ENCODE data around the gene PLAU. TPM values are rescaled to one million over a fixed set of nuclear protein-coding genes. Genes with fewer than 3 reads are reported as not detected.

The PLAU gene
- total and polyA plus RNA-seq, 2 experiments from 2014 or later = 13.3 to 17.5 TPM

DNA sequence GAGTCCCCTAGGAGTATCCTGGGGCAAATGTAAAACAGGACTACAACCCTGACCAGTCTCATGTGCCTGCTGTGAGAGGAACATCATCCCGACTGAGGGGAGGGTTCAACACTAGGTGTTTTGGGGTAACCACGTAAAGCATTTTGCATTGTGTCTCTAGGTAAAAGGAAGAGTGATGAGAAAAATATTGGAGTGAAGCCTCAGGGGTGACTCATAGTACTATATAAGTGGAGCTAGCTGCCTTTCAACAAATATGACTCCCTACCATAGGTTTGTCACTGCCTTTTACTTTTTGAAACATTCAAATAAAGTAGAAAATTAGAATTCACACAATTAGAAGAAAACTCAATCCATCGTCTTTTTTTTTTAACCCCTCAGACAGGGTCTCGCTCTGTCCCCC lies 34.0 kb upstream of the PLAU start:
- peaks cover 7% of the 10 kb centered on the region; the same call in 1 of the 2 replicates for H3K27me3 ChIP-seq (ENCODE audit: insufficient read depth)
- ATAC-seq (no peak), DNase-seq (ENCODE audit: low spot score) (no peak)
- Mint-ChIP-seq H3K4me1 (peaks cover 28% of the 10 kb centered on the region), H3K27me3 (ENCODE audit: insufficient read depth, low read depth, poor library complexity) (peaks cover 11% of the 10 kb centered on the region), H3K4me3 (no peak overlapping the region), H3K9me3 (no peaks in the 10 kb centered on the region), H3K36me3 (ENCODE audit: low read depth) (peaks cover 12% of the 10 kb centered on the region), H3K27ac (no peak overlapping the region)
- TF ChIP-seq ZNF331 (CRISPR knock-in tag; IDR thresholded peaks at IDR 0.05; ENCODE audit: low read depth) (no peak), EZH2 (IDR thresholded peaks at IDR 0.05; ENCODE audit: low read depth, unreplicated experiment) (no peak), EZH2phosphoT487 (IDR thresholded peaks at IDR 0.05; ENCODE audit: unreplicated experiment) (no peak), NANOG (IDR thresholded peaks at IDR 0.05; ENCODE audit: borderline replicate concordance) (no peak), JUNB (IDR thresholded peaks at IDR 0.05; ENCODE audit: unreplicated experiment) (no peak), CREB1 (CRISPR knock-in tag; IDR thresholded peaks at IDR 0.05; ENCODE audit: low read depth) (no peak), ZNF114 (CRISPR knock-in tag; IDR thresholded peaks at IDR 0.05) (no peak), POLR2AphosphoS5 (IDR thresholded peaks at IDR 0.05; ENCODE audit: low read depth) (no peak), STAT1 (IDR thresholded peaks at IDR 0.05; ENCODE audit: unreplicated experiment) (no peak)
- TF ChIP-seq, protein P1, sequence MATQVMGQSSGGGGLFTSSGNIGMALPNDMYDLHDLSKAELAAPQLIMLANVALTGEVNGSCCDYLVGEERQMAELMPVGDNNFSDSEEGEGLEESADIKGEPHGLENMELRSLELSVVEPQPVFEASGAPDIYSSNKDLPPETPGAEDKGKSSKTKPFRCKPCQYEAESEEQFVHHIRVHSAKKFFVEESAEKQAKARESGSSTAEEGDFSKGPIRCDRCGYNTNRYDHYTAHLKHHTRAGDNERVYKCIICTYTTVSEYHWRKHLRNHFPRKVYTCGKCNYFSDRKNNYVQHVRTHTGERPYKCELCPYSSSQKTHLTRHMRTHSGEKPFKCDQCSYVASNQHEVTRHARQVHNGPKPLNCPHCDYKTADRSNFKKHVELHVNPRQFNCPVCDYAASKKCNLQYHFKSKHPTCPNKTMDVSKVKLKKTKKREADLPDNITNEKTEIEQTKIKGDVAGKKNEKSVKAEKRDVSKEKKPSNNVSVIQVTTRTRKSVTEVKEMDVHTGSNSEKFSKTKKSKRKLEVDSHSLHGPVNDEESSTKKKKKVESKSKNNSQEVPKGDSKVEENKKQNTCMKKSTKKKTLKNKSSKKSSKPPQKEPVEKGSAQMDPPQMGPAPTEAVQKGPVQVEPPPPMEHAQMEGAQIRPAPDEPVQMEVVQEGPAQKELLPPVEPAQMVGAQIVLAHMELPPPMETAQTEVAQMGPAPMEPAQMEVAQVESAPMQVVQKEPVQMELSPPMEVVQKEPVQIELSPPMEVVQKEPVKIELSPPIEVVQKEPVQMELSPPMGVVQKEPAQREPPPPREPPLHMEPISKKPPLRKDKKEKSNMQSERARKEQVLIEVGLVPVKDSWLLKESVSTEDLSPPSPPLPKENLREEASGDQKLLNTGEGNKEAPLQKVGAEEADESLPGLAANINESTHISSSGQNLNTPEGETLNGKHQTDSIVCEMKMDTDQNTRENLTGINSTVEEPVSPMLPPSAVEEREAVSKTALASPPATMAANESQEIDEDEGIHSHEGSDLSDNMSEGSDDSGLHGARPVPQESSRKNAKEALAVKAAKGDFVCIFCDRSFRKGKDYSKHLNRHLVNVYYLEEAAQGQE (IDR thresholded peaks at IDR 0.05; ENCODE audit: unreplicated experiment) = no peak
- TF ChIP-seq, protein P2, sequence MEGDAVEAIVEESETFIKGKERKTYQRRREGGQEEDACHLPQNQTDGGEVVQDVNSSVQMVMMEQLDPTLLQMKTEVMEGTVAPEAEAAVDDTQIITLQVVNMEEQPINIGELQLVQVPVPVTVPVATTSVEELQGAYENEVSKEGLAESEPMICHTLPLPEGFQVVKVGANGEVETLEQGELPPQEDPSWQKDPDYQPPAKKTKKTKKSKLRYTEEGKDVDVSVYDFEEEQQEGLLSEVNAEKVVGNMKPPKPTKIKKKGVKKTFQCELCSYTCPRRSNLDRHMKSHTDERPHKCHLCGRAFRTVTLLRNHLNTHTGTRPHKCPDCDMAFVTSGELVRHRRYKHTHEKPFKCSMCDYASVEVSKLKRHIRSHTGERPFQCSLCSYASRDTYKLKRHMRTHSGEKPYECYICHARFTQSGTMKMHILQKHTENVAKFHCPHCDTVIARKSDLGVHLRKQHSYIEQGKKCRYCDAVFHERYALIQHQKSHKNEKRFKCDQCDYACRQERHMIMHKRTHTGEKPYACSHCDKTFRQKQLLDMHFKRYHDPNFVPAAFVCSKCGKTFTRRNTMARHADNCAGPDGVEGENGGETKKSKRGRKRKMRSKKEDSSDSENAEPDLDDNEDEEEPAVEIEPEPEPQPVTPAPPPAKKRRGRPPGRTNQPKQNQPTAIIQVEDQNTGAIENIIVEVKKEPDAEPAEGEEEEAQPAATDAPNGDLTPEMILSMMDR (conservative IDR thresholded peaks at IDR 0.05; ENCODE audit: low read depth in 2 of 2) = no peak
- TF ChIP-seq, protein P3, sequence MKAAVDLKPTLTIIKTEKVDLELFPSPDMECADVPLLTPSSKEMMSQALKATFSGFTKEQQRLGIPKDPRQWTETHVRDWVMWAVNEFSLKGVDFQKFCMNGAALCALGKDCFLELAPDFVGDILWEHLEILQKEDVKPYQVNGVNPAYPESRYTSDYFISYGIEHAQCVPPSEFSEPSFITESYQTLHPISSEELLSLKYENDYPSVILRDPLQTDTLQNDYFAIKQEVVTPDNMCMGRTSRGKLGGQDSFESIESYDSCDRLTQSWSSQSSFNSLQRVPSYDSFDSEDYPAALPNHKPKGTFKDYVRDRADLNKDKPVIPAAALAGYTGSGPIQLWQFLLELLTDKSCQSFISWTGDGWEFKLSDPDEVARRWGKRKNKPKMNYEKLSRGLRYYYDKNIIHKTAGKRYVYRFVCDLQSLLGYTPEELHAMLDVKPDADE (IDR thresholded peaks at IDR 0.05) = no peak
- TF ChIP-seq, protein P4, sequence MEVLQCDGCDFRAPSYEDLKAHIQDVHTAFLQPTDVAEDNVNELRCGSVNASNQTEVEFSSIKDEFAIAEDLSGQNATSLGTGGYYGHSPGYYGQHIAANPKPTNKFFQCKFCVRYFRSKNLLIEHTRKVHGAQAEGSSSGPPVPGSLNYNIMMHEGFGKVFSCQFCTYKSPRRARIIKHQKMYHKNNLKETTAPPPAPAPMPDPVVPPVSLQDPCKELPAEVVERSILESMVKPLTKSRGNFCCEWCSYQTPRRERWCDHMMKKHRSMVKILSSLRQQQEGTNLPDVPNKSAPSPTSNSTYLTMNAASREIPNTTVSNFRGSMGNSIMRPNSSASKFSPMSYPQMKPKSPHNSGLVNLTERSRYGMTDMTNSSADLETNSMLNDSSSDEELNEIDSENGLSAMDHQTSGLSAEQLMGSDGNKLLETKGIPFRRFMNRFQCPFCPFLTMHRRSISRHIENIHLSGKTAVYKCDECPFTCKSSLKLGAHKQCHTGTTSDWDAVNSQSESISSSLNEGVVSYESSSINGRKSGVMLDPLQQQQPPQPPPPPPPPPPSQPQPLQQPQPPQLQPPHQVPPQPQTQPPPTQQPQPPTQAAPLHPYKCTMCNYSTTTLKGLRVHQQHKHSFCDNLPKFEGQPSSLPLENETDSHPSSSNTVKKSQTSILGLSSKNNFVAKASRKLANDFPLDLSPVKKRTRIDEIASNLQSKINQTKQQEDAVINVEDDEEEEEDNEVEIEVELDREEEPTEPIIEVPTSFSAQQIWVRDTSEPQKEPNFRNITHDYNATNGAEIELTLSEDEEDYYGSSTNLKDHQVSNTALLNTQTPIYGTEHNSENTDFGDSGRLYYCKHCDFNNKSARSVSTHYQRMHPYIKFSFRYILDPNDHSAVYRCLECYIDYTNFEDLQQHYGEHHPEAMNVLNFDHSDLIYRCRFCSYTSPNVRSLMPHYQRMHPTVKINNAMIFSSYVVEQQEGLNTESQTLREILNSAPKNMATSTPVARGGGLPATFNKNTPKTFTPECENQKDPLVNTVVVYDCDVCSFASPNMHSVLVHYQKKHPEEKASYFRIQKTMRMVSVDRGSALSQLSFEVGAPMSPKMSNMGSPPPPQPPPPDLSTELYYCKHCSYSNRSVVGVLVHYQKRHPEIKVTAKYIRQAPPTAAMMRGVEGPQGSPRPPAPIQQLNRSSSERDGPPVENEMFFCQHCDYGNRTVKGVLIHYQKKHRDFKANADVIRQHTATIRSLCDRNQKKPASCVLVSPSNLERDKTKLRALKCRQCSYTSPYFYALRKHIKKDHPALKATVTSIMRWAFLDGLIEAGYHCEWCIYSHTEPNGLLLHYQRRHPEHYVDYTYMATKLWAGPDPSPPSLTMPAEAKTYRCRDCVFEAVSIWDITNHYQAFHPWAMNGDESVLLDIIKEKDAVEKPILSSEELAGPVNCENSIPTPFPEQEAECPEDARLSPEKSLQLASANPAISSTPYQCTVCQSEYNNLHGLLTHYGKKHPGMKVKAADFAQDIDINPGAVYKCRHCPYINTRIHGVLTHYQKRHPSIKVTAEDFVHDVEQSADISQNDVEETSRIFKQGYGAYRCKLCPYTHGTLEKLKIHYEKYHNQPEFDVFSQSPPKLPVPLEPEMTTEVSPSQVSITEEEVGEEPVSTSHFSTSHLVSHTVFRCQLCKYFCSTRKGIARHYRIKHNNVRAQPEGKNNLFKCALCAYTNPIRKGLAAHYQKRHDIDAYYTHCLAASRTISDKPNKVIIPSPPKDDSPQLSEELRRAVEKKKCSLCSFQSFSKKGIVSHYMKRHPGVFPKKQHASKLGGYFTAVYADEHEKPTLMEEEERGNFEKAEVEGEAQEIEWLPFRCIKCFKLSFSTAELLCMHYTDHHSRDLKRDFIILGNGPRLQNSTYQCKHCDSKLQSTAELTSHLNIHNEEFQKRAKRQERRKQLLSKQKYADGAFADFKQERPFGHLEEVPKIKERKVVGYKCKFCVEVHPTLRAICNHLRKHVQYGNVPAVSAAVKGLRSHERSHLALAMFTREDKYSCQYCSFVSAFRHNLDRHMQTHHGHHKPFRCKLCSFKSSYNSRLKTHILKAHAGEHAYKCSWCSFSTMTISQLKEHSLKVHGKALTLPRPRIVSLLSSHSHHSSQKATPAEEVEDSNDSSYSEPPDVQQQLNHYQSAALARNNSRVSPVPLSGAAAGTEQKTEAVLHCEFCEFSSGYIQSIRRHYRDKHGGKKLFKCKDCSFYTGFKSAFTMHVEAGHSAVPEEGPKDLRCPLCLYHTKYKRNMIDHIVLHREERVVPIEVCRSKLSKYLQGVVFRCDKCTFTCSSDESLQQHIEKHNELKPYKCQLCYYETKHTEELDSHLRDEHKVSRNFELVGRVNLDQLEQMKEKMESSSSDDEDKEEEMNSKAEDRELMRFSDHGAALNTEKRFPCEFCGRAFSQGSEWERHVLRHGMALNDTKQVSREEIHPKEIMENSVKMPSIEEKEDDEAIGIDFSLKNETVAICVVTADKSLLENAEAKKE (CRISPR knock-in tag; IDR thresholded peaks at IDR 0.05) = no peak
- no peak overlapping the region for H3K27ac ChIP-seq (ENCODE audit: low read depth)
- no peak overlapping the region for H2AFZ ChIP-seq
- H3F3A ChIP-seq (replicated peaks; ENCODE audit: low read depth) = peaks cover 12% of the 10 kb centered on the region; the same call in 1 of the 2 replicates
- no peaks in the 10 kb centered on the region for H3K36me3 ChIP-seq (ENCODE audit: insufficient read depth)
- no peak overlapping the region for H3K4me2 ChIP-seq
- no peaks in the 10 kb centered on the region for H3K9me2 ChIP-seq (ENCODE audit: insufficient read depth)
- H3K4me1 ChIP-seq (ENCODE audit: insufficient read depth) = peaks cover 4% of the 10 kb centered on the region
- peaks cover 14% of the 10 kb centered on the region for H3K79me2 ChIP-seq (replicated peaks; ENCODE audit: insufficient read depth)
- H4K20me1 ChIP-seq (replicated peaks; ENCODE audit: insufficient read depth) = peaks cover 9% of the 10 kb centered on the region; the same call in 1 of the 2 replicates
- H3K4me3 ChIP-seq = no peak overlapping the region
